ENCODE measurements around the gene EMC8.

DNA sequence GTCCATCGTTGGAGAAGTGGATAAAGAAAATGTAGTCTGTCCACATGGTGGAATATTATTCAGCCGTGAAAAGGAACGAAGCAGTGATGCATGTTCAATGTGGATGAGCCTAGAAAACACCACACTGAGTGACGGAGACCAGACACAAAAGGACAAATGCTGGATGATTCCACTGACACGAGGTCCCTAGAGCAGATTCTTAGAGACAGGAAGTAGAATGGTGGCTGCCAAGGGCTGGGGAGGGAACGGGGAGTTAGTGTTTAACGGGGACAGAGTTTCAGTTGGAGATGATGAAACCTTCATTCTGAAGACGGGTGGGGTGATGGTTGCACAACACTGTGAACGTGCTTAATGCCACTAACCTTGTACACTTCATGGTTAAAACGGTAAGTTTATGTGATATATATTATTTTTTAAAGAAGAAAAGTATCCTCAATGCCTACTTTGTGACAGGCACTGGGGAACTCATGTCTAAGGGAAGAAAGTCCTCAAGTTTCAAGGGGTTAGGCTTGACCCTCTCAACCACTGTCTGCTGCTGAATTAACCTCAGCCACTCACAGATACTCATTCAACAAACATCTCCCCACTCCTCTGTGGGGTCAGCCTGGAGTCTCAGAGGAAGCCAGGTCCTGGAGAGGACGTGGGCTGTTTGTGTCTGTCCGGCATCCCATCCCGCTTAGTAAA lies 66.0 kb downstream of the EMC8 start:
- TF ChIP-seq, protein P1, sequence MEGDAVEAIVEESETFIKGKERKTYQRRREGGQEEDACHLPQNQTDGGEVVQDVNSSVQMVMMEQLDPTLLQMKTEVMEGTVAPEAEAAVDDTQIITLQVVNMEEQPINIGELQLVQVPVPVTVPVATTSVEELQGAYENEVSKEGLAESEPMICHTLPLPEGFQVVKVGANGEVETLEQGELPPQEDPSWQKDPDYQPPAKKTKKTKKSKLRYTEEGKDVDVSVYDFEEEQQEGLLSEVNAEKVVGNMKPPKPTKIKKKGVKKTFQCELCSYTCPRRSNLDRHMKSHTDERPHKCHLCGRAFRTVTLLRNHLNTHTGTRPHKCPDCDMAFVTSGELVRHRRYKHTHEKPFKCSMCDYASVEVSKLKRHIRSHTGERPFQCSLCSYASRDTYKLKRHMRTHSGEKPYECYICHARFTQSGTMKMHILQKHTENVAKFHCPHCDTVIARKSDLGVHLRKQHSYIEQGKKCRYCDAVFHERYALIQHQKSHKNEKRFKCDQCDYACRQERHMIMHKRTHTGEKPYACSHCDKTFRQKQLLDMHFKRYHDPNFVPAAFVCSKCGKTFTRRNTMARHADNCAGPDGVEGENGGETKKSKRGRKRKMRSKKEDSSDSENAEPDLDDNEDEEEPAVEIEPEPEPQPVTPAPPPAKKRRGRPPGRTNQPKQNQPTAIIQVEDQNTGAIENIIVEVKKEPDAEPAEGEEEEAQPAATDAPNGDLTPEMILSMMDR (IDR thresholded peaks at IDR 0.05) = no peak
- no peak for TF ChIP-seq POLR2A (IDR thresholded peaks at IDR 0.05)

Measured in breast epithelium (tissue), 3 donors.